GM18508 (cell line): ENCODE results near the gene OR8D2.

ENCODE experiments used
- ATAC-seq: cut with Tn5 transposase; IDR thresholded peaks from one replicate; pipeline ENCODE4 v1.9.1; 2021; ENCODE audit warnings: moderate number of reproducible peaks; ENCODE audit not compliant: insufficient read depth, unreplicated experiment

Gene OR8D2

DNA sequence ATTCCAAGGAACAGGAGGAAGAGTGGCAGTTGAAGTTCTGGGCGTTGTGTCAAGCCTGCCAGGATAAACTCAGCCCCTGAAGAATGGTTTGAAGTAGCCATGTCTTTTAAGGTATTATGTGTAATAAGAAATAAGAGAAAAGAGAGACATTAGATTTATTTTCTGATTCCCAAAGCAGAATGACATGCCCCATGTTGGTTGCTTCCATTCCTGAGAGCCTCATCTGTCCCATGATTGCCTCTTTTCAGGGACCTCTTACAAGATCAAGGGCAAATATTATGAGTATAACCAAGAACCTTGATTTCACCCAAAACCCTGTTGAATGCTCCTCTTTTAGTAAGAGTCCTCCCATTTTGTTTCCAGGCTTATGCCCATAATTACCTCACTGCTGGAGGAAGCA lies at the start of gene OR8D2:
Gene OR8D2 (minus strand): TSS at position 101 of the 400 bp plus-strand sequence. CDS start 0 bp downstream, at position 101.
- ATAC-seq: no peak

- ATAC-seq: no peak
These were observed 39.6 kb upstream of the OR8D2 start for GRCh38 chr11:124359566-124359965.

DNA sequence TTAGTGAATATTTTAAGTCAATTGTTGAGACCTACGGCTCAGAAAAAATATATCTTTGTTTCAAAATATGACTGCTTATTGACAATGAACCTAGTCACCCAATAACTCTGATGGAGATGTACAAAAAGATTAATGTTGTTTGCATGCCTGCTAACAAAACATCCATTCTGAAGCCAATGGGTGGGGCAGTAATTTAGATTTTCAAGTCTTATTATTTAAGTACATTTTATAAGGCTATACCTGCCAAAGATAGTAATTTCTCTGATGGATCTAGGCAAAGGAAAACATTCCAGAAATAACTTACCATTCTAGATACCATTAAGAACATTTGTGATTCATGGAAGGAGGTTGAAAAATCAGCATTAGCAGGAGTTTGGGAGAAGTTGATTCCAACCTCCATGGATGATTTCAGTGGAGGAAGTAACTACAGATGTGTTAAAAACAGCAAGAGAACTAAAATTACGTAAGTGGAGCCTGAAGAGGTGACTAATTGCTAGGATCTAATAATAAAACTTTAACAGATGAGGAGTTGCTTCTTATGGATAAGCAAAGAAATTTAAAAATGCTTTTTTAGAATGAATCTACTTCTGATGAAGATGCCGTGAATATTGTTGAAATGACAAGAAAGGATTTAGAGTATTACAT lies 26.4 kb upstream of the OR8D2 start:
- ATAC-seq: no peak

DNA sequence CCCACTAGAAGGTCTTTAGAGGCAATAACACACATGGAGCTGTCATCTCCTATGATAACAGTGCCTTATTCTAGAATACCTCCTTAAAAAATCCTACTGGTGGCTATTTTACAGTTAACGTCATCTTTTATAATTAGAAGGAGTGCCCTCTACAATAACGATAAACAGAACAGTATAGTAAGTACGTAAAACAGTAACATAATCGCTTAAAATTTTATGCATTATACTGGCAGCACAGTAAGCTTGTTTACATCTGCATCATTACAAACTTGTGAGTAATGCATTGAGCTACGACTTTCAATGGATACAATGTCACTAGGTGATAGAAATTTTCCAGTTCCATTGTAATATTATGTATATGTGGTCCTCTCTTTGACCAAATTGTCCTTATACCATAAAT lies 24.3 kb upstream of the OR8D2 start:
- no peak for ATAC-seq

GRCh38 chr11:124340142-124340447 lies 20.1 kb upstream of the OR8D2 start:
- ATAC-seq: no peak

DNA sequence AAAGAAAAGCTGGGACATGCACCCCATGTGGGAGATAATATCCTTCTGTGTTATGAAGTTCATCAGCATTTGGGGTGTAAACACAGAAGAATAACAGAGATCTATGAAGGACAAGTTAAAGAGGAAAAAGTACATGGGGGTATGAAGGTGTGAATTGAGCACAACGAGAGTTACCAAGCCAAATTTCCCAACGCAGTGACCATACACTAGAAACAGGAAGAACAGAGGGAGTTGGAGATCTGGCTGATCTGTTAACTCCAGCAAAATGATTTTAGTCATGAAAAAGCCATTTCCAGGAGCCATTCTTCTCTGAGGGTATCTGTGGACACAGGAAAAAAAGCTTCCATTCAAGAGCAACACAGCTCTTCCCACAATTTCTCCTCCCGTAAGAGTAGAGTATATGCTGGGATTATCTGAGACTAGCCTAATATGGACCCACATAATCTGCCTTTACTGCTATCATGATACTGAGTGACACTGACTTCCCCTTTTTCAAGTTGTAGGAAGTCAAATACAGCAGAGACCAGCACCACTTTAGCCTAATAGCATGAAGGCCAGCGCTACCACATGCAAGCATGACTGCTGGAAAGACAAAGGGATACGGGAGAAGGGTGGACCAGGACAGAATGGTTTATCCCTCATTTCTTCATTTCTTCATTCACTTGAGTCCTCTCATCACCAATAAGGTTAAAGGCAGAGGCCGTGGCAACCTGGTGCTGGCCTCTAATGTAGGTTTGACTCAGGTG lies 19.6 kb upstream of the OR8D2 start:
- ATAC-seq: no peak

GRCh38 chr11:124331873-124332272 lies 11.9 kb upstream of the OR8D2 start:
- no peak for ATAC-seq

- ATAC-seq: peak; percentile 84
These were observed 9.9 kb upstream of the OR8D2 start for GRCh38 chr11:124329787-124330478.

GRCh38 chr11:124327775-124328174 lies 7.8 kb upstream of the OR8D2 start:
- no peak for ATAC-seq

DNA sequence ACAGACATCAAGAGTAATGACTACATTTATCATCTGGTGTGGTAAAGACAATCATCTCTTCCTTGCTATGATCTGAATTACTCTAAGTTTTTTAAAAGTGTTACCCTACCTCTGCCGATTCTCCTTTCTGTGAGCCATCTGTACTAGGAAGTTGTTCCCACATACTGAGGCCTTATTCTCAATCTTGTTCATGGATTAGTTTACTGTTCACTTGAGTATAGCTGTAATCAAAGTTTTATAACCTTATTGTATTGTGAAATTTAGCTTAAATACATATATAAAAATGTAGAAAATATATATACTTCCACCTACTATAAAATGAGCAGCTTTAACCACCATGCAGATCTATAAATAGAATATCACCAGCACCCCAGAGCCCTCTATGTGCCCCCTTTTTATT lies 2.4 kb upstream of the OR8D2 start:
- no peak for ATAC-seq

- ATAC-seq: no peak
These were observed 4.9 kb downstream of the OR8D2 start for GRCh38 chr11:124315052-124315451.

- ATAC-seq: no peak
These were observed 6.1 kb downstream of the OR8D2 start, which contains the start of gene OR8D1 for GRCh38 chr11:124313849-124314248. TSS of gene OR8D1 (minus strand) at chr11:124313949. CDS start at chr11:124310766, 3,183 bp downstream.

DNA sequence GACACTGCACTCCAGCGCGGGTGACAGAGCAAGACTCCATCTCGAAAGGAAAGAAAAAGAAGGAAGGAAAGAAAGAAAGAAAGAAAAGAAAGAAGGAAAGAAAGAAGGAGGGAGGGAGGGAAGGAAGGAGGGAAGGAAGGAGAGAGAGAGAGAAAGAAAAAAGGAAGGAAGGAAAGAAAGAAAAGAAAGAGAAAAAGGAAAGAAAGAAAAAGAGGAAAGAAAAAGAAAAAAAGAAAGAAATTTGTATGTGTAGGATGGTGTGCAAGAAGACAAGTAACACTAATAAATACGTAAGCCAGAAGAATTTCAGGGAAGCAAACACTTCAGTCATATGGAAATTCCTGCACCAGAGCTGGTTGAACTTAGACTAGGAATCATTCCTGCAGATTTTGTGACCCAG lies 6.9 kb downstream of the OR8D2 start:
- no peak for ATAC-seq

- ATAC-seq: no peak
These were observed 8.3 kb downstream of the OR8D2 start for GRCh38 chr11:124311670-124312069.

GRCh38 chr11:124311269-124311668 lies 8.7 kb downstream of the OR8D2 start:
- no peak for ATAC-seq

DNA sequence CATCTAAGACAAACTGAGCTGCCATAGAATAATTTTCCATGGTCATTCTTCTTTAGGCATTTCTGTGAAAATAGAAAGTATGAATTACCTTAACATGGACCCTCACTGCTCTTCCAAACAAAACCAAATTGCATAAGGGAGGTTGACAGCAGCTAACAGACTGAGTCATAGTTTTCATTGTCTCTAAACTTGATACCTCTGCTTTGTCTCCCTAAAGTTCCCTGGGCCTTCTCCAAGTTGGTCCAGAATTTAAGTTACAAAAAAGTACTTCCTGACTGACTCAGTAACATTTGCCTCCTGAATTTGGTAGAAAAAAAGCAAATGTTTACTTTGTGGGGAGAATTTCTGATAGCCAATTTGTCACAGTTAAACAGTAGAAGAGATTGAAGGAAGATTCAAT lies 9.3 kb downstream of the OR8D2 start:
- ATAC-seq: no peak

DNA sequence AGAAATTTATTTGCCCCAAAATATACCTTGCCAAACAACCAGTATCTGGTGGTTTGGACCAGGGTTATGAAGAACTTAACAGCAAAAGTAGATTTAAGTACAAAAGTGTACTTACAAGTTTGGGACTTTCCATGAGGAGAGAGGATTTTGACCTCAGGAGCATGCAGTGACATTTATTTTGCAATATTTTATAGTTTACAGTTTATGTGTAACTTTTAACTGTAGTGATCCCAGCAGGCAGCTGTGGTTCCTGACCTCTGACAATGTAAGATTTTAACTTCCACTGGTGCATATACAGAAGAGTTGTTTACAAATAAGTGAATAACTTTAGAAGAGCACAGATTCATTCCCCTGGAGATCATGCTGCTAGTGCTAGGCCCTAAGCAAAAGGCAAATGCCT lies 12.9 kb downstream of the OR8D2 start:
- no peak for ATAC-seq

DNA sequence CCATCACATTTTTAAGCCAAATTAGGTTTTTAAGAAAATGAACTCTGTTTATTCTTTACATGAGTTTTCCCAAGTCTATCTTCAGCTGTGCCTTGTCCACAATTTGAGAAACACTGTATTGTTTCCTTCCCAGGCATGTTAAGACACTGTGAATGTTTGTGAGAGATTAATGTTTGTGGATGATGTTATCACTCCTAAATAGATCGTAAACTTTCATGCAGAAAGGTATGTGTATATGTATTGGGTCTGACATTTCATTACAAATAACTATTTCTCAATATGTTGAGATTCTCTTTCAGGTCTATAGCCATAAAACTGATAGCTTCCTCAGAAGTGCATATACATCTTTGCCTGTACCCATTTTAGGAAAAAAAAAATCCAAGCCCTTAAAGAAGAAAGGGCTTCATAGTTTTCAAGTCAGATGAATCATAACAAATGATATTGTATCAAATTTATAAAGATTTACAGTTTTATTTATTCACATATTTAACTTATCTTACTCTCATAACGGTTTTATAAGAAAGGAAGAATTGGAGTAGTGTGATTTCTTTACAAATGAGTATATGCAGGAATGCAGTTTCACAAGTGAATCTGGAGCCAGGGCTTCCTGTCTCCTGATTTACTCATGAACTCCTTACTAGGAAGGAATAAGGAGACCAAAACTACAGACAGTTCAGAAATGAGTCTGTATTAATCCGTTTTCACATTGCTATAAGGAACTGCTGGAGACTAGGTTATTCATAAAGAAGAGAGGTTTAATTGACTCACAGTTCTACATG lies 17.5 kb downstream of the OR8D2 start:
- no peak for ATAC-seq

DNA sequence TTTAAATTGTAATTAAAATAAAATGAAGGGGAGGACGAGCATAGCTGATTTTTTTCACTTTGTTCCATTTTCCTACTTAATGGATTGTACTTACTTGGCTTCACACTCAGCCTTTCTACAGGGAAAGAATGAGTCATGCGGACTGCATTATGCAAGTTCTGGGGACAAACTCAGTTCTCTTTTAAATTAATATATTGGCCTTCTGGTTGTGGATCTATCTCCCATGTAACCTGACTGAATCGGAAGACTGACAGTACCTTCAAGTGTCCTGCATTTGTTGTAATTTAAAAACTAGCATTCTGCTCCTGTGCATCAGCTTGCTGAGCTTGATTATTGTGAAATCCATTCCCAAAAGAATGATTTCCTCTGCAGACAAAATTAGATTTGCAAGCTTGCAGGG lies 18.4 kb downstream of the OR8D2 start:
- ATAC-seq: no peak

DNA sequence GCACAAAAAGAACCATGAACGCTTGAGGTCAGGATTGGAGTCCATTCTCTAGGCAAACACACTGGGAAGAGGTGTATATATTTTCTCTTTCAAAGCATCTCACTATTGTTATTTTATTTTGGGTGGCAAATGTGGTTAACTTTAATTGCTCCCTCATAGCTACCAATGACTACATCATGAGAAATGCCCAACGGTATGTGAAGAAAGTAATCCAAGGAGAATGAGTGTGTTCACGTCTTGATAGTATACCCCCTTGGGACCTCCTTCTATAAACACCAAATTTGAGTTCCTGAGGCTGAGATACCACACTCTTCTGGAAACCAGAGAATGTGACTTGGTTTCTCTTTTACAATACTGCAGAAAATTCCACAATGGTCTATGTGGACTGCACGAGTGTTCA lies 22.1 kb downstream of the OR8D2 start:
- no peak for ATAC-seq

DNA sequence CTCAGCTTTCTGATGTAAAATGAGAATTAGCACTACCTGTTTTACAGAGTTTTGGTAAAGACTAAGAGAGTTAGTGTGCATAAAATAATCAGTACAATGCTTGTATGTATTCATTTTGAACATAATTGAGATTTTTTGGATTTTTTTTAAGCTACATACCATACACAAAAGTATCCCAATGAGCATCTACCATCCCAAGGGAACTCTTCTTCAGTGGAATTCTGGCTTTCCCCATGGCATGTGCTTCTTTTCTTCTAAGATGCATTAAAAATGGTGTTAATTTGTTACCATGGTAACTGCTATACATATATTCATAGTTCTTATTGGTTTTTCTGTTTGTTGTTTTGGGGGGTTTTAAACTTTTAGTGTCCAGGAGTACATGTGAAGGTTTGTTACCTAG lies 24.0 kb downstream of the OR8D2 start:
- no peak for ATAC-seq
